Brain microvascular endothelial cell (primary cell): Measurements from ENCODE around the gene MAPK8IP2.
A peak's percentile ranks its signal among the peaks of the same experiment; 100 is the strongest.

Experiments
- DNase-seq: peaks from one replicate; pipeline ENCODE4 v3.0.0-alpha.2; 2020
- H3K27ac ChIP-seq: fragments of 250-450 bp; sonication (Bioruptor Pico); 2 replicates; pipeline ENCODE4 v1.5.1; 2020; ENCODE audit warnings: mild to moderate bottlenecking, moderate library complexity
- H3K27me3 ChIP-seq: fragments of 250-450 bp; sonication (Bioruptor Pico); replicated peaks from 2 replicates; pipeline ENCODE4 v1.5.1; 2020; ENCODE audit warnings: mild to moderate bottlenecking
- H3K36me3 ChIP-seq: fragments of 250-450 bp; sonication (Bioruptor Pico); replicated peaks from 2 replicates; pipeline ENCODE4 v1.5.1; 2020; ENCODE audit warnings: mild to moderate bottlenecking
- H3K4me3 ChIP-seq: 2 replicates; pipeline ENCODE4 v1.5.1; 2011; ENCODE audit warnings: low read depth, mild to moderate bottlenecking, control low read depth, low read length, moderate library complexity
- CTCF ChIP-seq: IDR thresholded peaks from 2 replicates; pipeline ENCODE4 v1.5.1; 2011; ENCODE audit warnings: low read depth, mild to moderate bottlenecking, moderate library complexity, low read length, control low read depth, inconsistent platforms; ENCODE audit errors: missing control alignments
- in situ Hi-C: cut with HindIII; loops from 2 replicates; pipeline ENCODE4 v1.10.0; 2017; ENCODE audit warnings: low sequenced_read_pairs, low pct_ligation_motif_present

Gene MAPK8IP2

GRCh38 chr22:50581031-50581949, 19.3 kb upstream of the MAPK8IP2 start:
- no peak overlapping the region for H3K27ac ChIP-seq

GRCh38 chr22:50581950-50582492, 18.6 kb upstream of the MAPK8IP2 start:
- peak overlapping the region; percentile 89 for H3K27ac ChIP-seq
- no peaks in the 10 kb centered on the region for H3K36me3 ChIP-seq
- no peak for TF ChIP-seq CTCF
- in situ Hi-C loops, result no loop called here
- no peaks in the 10 kb centered on the region for H3K27me3 ChIP-seq
- no peak for DNase-seq
- peak overlapping the region; percentile 78 for H3K4me3 ChIP-seq

More at GRCh38 chr22:50581031-50581949, 19.3 kb upstream of the MAPK8IP2 start:
- DNase-seq, result no peak
- in situ Hi-C loops, result no loop called here
- Histone ChIP-seq H3K4me3 (peak overlapping the region; percentile 78), H3K27me3 (no peaks in the 10 kb centered on the region), H3K36me3 (no peaks in the 10 kb centered on the region)
- no peak for TF ChIP-seq CTCF

- in situ Hi-C loops, result no loop called here
Measured at GRCh38 chr22:50582493-50583293, 17.9 kb upstream of the MAPK8IP2 start, which contains the start of gene CHKB. TSS of gene CHKB (minus strand) at chr22:50582849. CDS start at chr22:50582781, 68 bp downstream.

GRCh38 chr22:50583294-50583861, 17.2 kb upstream of the MAPK8IP2 start:
- no peak for TF ChIP-seq CTCF
- H3K4me3 ChIP-seq, result peak overlapping the region; percentile 70
- H3K36me3 ChIP-seq, result no peaks in the 10 kb centered on the region
- in situ Hi-C loops, result no loop called here
- H3K27me3 ChIP-seq, result no peaks in the 10 kb centered on the region
- no peak overlapping the region for H3K27ac ChIP-seq
- DNase-seq, result no peak

More at GRCh38 chr22:50582493-50583293, 17.9 kb upstream of the MAPK8IP2 start, which contains the start of gene CHKB:
- Histone ChIP-seq H3K4me3 (peak within 1 kb of the TSS; percentile 78), H3K27me3 (no peaks in the 10 kb centered on the region), H3K36me3 (no peaks in the 10 kb centered on the region), H3K27ac (peak within 1 kb of the TSS; percentile 89)
- no peak for TF ChIP-seq CTCF
- DNase-seq, result peak; percentile 95
